ENCODE data around the gene TNFRSF1A. TPM values are rescaled to one million over a fixed set of nuclear protein-coding genes. Genes with fewer than 3 reads are reported as not detected.

Gene TNFRSF1A
- total RNA-seq, 1 experiment from 2014 or later: 44.1 TPM

GRCh38 chr12:6330192-6330591, 11.7 kb downstream of the TNFRSF1A start:
- no peak overlapping the region for H3K4me3 Mint-ChIP-seq
- peaks cover 35% of the 10 kb centered on the region for H3K4me1 Mint-ChIP-seq
- DNase-seq (ENCODE audit: low spot score): no peak
- ChIA-PET POLR2A (no interaction called here), CTCF (interaction anchor here (1.9 to 5.0 kb wide), 2 partner anchors 27 to 41 kb away, joined by 7 to 49 read pairs; no protein-coding TSS in a partner anchor)
- H3K36me3 Mint-ChIP-seq: peaks cover 49% of the 10 kb centered on the region
- no peaks in the 10 kb centered on the region for H3K9me3 Mint-ChIP-seq
- peak overlapping the region; percentile 23 for H3K27ac Mint-ChIP-seq
- TF ChIP-seq ETV6 (CRISPR knock-in tag; IDR thresholded peaks at IDR 0.05) (no peak), CTCF (IDR thresholded peaks at IDR 0.05) (no peak), HMGXB4 (CRISPR knock-in tag; IDR thresholded peaks at IDR 0.05) (no peak), NFATC4 (CRISPR knock-in tag; IDR thresholded peaks at IDR 0.05) (no peak), JAZF1 (CRISPR knock-in tag; IDR thresholded peaks at IDR 0.05) (no peak), TCF7 (CRISPR knock-in tag; IDR thresholded peaks at IDR 0.05; ENCODE audit: low read depth) (no peak), NR2C2 (CRISPR knock-in tag; IDR thresholded peaks at IDR 0.05) (no peak), JUN (CRISPR knock-in tag; IDR thresholded peaks at IDR 0.05) (no peak), CDX4 (CRISPR knock-in tag; IDR thresholded peaks at IDR 0.05; ENCODE audit: borderline replicate concordance) (no peak)
- TF ChIP-seq, protein P1, sequence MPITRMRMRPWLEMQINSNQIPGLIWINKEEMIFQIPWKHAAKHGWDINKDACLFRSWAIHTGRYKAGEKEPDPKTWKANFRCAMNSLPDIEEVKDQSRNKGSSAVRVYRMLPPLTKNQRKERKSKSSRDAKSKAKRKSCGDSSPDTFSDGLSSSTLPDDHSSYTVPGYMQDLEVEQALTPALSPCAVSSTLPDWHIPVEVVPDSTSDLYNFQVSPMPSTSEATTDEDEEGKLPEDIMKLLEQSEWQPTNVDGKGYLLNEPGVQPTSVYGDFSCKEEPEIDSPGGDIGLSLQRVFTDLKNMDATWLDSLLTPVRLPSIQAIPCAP (CRISPR knock-in tag; IDR thresholded peaks at IDR 0.05): no peak
- TF ChIP-seq, protein P2, sequence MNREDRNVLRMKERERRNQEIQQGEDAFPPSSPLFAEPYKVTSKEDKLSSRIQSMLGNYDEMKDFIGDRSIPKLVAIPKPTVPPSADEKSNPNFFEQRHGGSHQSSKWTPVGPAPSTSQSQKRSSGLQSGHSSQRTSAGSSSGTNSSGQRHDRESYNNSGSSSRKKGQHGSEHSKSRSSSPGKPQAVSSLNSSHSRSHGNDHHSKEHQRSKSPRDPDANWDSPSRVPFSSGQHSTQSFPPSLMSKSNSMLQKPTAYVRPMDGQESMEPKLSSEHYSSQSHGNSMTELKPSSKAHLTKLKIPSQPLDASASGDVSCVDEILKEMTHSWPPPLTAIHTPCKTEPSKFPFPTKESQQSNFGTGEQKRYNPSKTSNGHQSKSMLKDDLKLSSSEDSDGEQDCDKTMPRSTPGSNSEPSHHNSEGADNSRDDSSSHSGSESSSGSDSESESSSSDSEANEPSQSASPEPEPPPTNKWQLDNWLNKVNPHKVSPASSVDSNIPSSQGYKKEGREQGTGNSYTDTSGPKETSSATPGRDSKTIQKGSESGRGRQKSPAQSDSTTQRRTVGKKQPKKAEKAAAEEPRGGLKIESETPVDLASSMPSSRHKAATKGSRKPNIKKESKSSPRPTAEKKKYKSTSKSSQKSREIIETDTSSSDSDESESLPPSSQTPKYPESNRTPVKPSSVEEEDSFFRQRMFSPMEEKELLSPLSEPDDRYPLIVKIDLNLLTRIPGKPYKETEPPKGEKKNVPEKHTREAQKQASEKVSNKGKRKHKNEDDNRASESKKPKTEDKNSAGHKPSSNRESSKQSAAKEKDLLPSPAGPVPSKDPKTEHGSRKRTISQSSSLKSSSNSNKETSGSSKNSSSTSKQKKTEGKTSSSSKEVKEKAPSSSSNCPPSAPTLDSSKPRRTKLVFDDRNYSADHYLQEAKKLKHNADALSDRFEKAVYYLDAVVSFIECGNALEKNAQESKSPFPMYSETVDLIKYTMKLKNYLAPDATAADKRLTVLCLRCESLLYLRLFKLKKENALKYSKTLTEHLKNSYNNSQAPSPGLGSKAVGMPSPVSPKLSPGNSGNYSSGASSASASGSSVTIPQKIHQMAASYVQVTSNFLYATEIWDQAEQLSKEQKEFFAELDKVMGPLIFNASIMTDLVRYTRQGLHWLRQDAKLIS (CRISPR knock-in tag; IDR thresholded peaks at IDR 0.05; ENCODE audit: borderline replicate concordance): no peak
- no peak for ATAC-seq
- H3K27me3 Mint-ChIP-seq (ENCODE audit: low read depth): no peaks in the 10 kb centered on the region

DNA sequence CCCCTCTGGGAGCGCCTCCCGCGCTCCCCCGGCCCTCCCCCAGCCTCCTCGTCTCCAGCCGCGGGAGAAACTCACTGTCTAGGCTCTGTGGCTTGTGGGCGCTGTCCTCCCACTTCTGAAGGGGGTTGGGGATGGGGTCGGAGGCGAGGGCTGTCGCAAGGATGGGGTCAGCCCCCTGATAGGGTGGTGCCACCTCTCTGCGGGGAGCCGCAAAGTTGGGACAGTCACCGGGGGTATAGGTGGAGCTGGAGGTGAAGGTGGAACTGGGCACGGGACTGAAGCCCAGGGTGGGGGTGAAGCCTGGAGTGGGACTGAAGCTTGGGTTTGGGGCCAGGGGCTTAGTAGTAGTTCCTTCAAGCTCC, 12.2 kb downstream of the TNFRSF1A start:
- H3K36me3 Mint-ChIP-seq: peaks cover 49% of the 10 kb centered on the region
- no peaks in the 10 kb centered on the region for H3K9me3 Mint-ChIP-seq
- H3K27ac Mint-ChIP-seq: no peak overlapping the region; the same call in 1 of the 2 replicates
- ChIA-PET POLR2A (interaction anchor here (1.2 kb wide), 2 partner anchors 38 to 141 kb away, joined by 3 read pairs; partner anchors contain the start of gene VAMP1), CTCF (interaction anchor here (1.1 to 5.0 kb wide), 4 partner anchors 28 to 136 kb away, joined by 3 to 49 read pairs (median 6); no protein-coding TSS in a partner anchor)
- H3K4me3 Mint-ChIP-seq: no peak overlapping the region
- H3K27me3 Mint-ChIP-seq (ENCODE audit: low read depth): no peaks in the 10 kb centered on the region
- peaks cover 35% of the 10 kb centered on the region for H3K4me1 Mint-ChIP-seq
- DNase-seq (ENCODE audit: low spot score) (no peak), ATAC-seq (no peak)
- TF ChIP-seq RELA (CRISPR knock-in tag; IDR thresholded peaks at IDR 0.05; ENCODE audit: borderline replicate concordance) (no peak), FOXP1 (CRISPR knock-in tag; IDR thresholded peaks at IDR 0.05; ENCODE audit: borderline replicate concordance) (no peak), GTF2I (CRISPR knock-in tag; conservative IDR thresholded peaks at IDR 0.05) (no peak), ZNF423 (CRISPR knock-in tag; IDR thresholded peaks at IDR 0.05) (no peak), ZNF317 (CRISPR knock-in tag; IDR thresholded peaks at IDR 0.05; ENCODE audit: borderline replicate concordance, low read depth) (no peak), CBFB (CRISPR knock-in tag; IDR thresholded peaks at IDR 0.05; ENCODE audit: low read depth) (no peak), ZSCAN18 (CRISPR knock-in tag; IDR thresholded peaks at IDR 0.05) (no peak)
- TF ChIP-seq, protein P3, sequence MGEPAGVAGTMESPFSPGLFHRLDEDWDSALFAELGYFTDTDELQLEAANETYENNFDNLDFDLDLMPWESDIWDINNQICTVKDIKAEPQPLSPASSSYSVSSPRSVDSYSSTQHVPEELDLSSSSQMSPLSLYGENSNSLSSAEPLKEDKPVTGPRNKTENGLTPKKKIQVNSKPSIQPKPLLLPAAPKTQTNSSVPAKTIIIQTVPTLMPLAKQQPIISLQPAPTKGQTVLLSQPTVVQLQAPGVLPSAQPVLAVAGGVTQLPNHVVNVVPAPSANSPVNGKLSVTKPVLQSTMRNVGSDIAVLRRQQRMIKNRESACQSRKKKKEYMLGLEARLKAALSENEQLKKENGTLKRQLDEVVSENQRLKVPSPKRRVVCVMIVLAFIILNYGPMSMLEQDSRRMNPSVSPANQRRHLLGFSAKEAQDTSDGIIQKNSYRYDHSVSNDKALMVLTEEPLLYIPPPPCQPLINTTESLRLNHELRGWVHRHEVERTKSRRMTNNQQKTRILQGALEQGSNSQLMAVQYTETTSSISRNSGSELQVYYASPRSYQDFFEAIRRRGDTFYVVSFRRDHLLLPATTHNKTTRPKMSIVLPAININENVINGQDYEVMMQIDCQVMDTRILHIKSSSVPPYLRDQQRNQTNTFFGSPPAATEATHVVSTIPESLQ (CRISPR knock-in tag; IDR thresholded peaks at IDR 0.05): no peak
- TF ChIP-seq, protein P4, sequence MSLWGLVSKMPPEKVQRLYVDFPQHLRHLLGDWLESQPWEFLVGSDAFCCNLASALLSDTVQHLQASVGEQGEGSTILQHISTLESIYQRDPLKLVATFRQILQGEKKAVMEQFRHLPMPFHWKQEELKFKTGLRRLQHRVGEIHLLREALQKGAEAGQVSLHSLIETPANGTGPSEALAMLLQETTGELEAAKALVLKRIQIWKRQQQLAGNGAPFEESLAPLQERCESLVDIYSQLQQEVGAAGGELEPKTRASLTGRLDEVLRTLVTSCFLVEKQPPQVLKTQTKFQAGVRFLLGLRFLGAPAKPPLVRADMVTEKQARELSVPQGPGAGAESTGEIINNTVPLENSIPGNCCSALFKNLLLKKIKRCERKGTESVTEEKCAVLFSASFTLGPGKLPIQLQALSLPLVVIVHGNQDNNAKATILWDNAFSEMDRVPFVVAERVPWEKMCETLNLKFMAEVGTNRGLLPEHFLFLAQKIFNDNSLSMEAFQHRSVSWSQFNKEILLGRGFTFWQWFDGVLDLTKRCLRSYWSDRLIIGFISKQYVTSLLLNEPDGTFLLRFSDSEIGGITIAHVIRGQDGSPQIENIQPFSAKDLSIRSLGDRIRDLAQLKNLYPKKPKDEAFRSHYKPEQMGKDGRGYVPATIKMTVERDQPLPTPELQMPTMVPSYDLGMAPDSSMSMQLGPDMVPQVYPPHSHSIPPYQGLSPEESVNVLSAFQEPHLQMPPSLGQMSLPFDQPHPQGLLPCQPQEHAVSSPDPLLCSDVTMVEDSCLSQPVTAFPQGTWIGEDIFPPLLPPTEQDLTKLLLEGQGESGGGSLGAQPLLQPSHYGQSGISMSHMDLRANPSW (CRISPR knock-in tag; conservative IDR thresholded peaks at IDR 0.05; ENCODE audit: low read depth): no peak
